NT2/D1 (cell line): ENCODE measurements around the gene PLCD1.

ENCODE experiments used
- YY1 ChIP-seq: IDR thresholded peaks from 2 replicates; pipeline ENCODE4 v1.6.1; 2011; ENCODE audit not compliant: insufficient read length, insufficient read depth
- ZNF274 ChIP-seq: IDR thresholded peaks from 2 replicates; pipeline ENCODE4 v1.6.1; 2011; ENCODE audit warnings: mild to moderate bottlenecking, low read depth, low read length

- TF ChIP-seq YY1 (no peak), ZNF274 (no peak)
Measured at GRCh38 chr3:37999836-38000235, 29.6 kb downstream of the PLCD1 start.
